GM19240 (cell line): ENCODE data around the gene MDN1.
"Not testable (repeated sequence)": the region's sequence is repeated elsewhere in the genome, so short reads cannot be mapped to it uniquely, and the experiment has no call there.

ENCODE experiments used
- DNase-seq: peaks from one replicate; pipeline ENCODE4 v3.0.0; 2011; ENCODE audit warnings: low spot score; ENCODE audit not compliant: insufficient read length

The MDN1 gene

GRCh38 chr6:89813422-89813821, 6.2 kb downstream of the MDN1 start:
- DNase-seq = not testable (repeated sequence)

- DNase-seq = no peak
Observed at GRCh38 chr6:89807581-89807980, 12.0 kb downstream of the MDN1 start.

GRCh38 chr6:89805814-89806371, 13.7 kb downstream of the MDN1 start:
- no peak for DNase-seq

- DNase-seq = no peak
Observed at GRCh38 chr6:89803271-89803670, 16.3 kb downstream of the MDN1 start.

GRCh38 chr6:89799756-89800155, 19.8 kb downstream of the MDN1 start:
- no peak for DNase-seq

GRCh38 chr6:89799096-89799495, 20.5 kb downstream of the MDN1 start:
- DNase-seq = no peak

- no peak for DNase-seq
Observed at GRCh38 chr6:89797317-89797716, 22.3 kb downstream of the MDN1 start.

GRCh38 chr6:89794324-89794723, 25.3 kb downstream of the MDN1 start:
- DNase-seq = no peak

GRCh38 chr6:89793586-89793985, 26.0 kb downstream of the MDN1 start:
- DNase-seq = no peak

- DNase-seq = no peak
Observed at GRCh38 chr6:89792881-89793280, 26.7 kb downstream of the MDN1 start.

GRCh38 chr6:89790403-89790802, 29.2 kb downstream of the MDN1 start:
- DNase-seq = no peak

- DNase-seq = no peak
Observed at GRCh38 chr6:89789980-89790379, 29.6 kb downstream of the MDN1 start.

GRCh38 chr6:89787660-89788328, 31.8 kb downstream of the MDN1 start:
- DNase-seq = no peak

GRCh38 chr6:89786970-89787369, 32.6 kb downstream of the MDN1 start:
- no peak for DNase-seq

- no peak for DNase-seq
Observed at GRCh38 chr6:89784838-89785237, 34.8 kb downstream of the MDN1 start.

GRCh38 chr6:89783293-89783692, 36.3 kb downstream of the MDN1 start:
- not testable (repeated sequence) for DNase-seq

- no peak for DNase-seq
Observed at GRCh38 chr6:89782222-89782621, 37.4 kb downstream of the MDN1 start.

GRCh38 chr6:89781070-89782034, 38.2 kb downstream of the MDN1 start:
- no peak for DNase-seq

GRCh38 chr6:89777455-89777854, 42.1 kb downstream of the MDN1 start:
- no peak for DNase-seq

- no peak for DNase-seq
Observed at GRCh38 chr6:89776583-89777233, 42.9 kb downstream of the MDN1 start.

- DNase-seq = no peak
Observed at GRCh38 chr6:89775150-89775549, 44.4 kb downstream of the MDN1 start.

GRCh38 chr6:89769572-89769971, 50.0 kb downstream of the MDN1 start:
- DNase-seq = no peak
